Measurements from ENCODE around the gene TSPYL4. TPM values are rescaled to one million over a fixed set of nuclear protein-coding genes. Genes with fewer than 3 reads are reported as not detected.
A peak's percentile ranks its signal among the peaks of the same experiment; 100 is the strongest.
"Not testable (repeated sequence)": the region's sequence is repeated elsewhere in the genome, so short reads cannot be mapped to it uniquely, and the experiment has no call there.

TSPYL4 gene
- total RNA-seq = 13.7 TPM

DNA sequence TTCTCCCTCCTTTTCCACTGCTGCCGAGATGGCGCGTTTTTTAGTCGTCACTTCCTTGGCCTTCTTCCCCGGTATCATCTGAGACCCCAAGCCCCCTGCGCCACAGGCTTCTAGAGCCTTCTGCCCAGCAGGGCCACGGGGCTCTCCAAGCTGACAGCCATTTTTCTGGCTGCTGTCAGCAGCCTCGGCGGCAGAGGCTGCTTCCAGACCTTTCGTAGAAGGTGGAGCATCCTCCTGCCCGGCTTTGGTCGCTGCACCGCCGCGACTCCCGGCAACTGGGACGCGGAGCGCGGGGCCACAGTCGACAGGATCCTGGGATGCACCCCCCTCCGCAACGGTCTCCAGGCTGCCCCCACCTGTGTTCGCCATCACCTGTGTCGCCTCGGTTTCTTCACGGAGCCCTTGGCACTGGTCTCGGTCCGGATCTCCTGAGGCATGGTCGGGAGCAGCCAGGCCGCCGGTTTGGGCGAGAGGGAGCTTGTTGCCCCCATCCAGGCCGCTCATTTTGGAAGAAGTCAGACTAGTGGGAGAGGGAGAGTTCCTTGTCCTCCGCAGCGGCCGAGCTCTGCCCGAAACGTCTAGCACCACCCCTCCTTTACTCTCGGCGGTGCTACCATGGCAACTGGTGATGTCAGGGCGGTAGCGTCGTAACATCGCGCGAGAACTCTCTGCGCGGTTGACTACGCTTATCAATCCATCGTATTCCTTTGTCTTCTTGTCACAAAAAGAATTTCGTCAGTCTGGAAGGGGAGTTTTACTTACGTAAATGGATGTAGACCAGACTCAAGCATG, at the start of gene TSPYL4:
TSPYL4 (minus strand) TSS at position 571 of the 792 bp plus-strand sequence; CDS start at position 504, 67 bp downstream.
- DNase-seq = peak; percentile 99

DNA sequence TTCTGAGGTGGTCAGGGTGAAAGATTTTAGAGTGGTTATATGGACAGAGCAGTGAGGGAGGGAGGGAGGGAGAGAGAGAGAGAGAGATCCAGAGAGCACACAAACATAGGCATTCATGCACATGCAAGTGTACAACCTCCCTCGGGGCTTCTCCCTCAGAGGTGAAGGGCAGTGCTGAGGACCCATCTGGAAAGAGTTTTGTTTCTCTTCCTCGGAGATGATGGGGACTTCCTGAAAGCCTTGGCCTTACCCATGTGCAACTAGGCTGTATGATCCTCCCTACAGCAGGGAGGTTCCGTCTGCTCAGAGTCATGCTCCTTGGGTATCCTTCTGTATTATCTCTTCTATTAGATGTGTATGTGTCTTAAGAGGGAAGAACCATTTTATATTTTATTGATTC, 47.2 kb upstream of the TSPYL4 start:
- DNase-seq = no peak

DNA sequence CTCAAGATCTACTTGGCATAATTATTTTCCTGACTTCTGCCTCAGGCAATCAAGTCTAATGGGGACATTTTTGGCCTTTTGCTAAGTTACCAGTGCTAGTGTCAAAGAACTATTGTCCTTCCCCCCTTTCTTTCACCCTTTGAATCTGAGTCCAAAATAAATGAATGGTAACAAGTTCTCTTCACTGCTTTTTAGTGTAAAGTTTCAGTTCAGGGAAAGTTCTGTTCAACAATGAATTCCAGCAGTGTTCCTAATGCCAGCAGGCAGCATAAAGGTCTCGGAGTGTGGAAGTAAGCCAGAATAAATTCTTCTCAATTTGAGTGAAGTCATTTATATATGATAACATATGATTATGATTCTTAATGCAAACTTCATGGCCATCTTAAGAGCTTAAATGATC, 46.7 kb upstream of the TSPYL4 start:
- DNase-seq = no peak

GRCh38 chr6:116298973-116299372, 45.1 kb upstream of the TSPYL4 start:
- no peak for DNase-seq

DNA sequence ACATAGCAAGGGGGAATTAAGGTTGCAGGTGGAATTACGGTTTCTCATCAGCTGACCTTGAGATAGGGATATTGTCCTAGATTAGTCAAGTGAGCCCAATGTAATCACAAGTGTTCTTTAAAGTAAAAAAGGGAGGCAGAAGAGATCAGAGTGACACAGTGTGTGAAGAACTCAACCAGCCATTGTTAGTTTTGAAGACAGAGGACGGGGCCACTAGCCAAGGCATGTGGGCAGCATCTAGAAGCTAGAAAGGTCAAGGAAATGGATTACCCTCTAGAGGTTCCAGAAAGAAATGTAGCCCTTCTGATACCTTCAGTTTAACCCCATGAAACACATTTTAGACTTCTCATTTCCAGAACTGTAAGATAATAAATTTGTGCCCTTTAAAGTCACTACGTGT, 44.4 kb upstream of the TSPYL4 start:
- no peak for DNase-seq

GRCh38 chr6:116292553-116292952, 38.7 kb upstream of the TSPYL4 start:
- DNase-seq = no peak

DNA sequence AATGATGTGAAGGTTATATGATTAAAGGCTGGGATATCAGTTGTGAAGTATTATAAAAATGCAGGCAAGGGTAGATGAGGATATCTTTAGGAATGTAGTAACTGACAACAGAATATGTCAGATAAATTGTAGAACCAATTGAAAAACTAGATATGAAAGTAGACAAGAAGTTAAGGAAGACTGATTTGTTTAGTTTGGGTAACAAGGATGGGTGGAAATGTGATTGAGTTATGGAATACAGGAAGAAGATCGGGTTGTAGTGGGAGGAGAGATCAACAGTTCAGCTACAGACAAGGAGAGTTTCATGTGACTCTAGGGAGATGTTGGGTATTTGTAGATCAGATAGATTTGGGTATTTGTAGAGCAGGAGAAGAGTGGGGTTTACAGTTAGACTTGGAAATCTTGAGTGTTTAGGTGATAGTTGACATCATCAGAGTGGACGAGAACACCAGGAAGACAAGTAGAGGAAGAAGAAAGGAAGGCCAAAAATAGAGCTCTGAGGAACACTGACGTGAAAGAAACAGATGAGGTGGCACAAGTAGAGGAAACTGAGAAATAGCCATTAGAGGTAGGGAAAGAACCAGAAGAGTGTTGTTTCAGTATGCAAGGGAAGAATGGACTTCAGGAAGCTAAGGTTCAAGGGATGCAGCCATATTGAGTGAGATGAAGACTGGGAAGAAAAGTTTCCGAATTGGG, 38.0 kb upstream of the TSPYL4 start:
- no peak for DNase-seq

DNA sequence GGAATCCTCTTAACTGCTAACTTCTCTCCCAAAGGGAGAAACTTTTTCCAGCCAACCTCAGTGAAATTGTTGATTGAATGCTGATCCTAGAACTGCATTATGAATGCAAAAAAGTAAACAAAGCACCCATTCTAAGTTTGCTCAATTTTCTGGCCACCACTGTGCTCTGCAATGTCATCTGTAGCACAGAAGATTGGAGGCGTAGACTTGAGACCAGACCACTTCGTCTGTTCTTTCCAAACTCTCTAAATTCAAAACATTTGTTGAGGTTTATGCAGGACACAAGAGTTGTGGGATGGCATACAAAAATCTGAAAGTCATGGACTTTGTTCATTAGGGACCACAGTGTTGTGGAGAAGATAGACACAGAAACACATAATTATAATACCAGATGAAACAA, 36.9 kb upstream of the TSPYL4 start:
- DNase-seq = no peak

DNA sequence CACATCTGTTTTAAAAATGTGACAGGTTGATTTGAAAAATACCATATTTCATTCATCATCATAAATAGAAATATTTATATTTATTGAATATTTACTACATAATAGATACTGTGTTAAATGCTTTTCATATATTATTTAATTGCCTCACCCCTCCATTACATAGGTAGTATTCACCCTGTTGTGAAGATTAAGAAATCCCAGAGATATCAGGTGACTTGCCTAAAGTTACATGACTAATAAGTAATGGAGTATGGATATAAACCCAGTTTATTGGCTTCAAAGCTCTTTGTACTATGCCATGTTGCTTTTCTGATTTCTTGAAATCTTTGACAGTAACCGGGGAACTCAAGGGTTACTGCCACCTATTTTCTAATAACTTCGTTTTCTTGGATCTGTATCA, 36.0 kb upstream of the TSPYL4 start:
- DNase-seq = no peak

GRCh38 chr6:116287689-116288282, 33.9 kb upstream of the TSPYL4 start:
- peak; percentile 72 for DNase-seq

- no peak for DNase-seq
Observed at GRCh38 chr6:116286773-116287358, 33.0 kb upstream of the TSPYL4 start.

DNA sequence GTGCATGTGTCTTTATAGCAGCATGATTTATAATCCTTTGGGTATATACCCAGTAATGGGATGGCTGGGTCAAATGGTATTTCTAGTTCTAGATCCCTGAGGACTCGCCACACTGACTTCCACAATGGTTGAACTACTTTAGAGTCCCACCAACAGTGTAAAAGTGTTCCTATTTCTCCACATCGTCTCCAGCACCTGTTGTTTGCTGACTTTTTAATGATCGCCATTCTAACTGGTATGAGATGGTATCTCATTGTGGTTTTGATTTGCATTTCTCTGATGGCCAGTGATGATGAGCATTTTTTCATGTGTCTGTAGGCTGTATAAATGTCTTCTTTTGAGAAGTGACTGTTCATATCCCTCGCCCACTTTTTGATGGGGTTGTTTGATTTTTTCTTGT, 31.1 kb upstream of the TSPYL4 start:
- DNase-seq = not testable (repeated sequence)

DNA sequence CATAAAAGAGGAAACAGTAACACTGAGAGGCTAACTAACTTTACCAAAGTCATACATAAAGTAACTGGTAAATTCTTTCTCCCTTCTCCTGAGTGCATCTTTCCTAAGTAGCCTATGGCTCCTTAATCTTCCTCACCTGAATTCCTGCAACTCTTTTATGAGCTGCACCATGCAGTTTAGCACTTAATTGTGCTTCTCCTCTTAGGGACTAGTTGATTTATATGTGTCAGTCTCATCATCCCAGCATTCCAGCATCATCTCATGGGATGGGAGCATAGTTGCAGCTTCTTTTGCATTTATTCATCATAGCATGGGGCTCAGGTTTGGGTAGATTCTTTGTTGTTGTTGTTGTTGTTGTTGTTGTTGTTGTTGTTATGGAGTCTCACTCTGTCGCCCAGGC, 29.3 kb upstream of the TSPYL4 start:
- DNase-seq = no peak

DNA sequence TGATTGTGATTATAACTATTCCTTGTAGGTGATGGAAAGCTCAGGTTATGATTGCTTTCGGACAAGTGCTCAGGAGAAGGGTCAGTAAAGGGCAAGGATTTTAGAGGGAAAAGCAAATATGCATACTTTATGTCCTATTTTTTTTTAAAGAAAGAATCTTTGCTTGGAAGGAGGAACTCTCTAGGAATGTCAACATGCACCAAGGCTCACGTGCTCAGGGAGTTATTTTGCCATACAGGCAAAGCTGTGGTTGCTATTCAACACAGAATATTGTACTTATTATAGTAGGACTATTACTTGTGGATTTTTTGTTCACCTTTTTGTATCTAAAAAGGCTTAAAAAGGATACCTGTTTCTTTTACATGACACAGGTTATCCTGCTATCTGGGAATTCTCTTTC, 28.8 kb upstream of the TSPYL4 start:
- no peak for DNase-seq

DNA sequence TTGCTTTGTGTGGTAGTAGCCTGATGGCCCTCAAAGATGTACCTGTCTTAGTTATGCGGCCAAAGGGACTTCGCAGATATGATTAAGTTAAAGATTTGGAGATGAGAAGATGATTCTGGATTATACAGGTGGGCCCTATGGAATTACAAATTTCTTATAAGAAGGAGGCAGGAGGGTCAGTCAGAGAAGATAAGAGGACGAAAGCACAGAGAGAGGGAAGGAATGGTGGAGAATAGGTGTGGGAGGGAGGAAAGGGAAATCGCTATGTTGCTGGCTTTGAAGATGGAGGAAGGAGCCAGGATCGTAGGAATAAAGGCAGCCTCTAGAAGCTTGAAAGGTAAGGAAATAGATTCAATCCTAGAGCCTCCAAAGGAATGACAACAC, 27.1 kb upstream of the TSPYL4 start:
- no peak for DNase-seq

DNA sequence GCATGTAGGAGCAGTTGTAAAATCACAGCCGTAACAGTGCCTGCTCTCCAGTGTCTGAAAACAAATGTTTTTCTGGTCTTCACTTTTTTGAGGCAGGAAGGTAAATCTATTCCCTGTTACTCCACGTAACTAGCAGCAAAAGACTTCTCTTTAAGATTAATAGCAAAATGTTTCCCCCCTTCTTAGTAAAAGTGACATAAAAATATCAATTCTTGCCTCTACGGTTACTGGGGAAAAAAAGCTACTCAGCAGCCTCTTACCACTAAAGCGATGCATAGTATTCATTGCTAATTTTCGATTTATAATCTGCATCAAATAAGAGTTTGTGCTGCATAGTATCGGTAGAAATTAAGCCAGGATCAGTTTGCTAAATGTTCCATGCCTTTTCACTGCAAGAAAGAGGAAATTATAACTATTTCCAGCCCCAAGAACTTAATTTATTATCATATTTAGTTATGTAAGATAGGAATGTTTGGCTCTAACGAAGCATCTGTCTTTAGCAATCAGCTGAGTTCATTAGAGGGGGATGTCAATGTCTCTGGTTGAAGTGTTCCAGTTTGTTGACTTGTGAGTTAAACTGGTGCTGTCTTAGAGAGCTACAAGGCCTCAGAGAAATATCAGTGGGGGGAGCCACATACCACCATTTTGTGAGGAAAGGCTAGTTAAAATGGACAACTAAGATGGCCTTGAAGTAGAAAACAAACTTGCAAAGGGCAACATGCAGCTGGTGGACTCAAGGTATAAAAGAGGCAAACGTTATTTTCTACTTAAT, 26.5 kb upstream of the TSPYL4 start:
- peak; percentile 44 for DNase-seq

DNA sequence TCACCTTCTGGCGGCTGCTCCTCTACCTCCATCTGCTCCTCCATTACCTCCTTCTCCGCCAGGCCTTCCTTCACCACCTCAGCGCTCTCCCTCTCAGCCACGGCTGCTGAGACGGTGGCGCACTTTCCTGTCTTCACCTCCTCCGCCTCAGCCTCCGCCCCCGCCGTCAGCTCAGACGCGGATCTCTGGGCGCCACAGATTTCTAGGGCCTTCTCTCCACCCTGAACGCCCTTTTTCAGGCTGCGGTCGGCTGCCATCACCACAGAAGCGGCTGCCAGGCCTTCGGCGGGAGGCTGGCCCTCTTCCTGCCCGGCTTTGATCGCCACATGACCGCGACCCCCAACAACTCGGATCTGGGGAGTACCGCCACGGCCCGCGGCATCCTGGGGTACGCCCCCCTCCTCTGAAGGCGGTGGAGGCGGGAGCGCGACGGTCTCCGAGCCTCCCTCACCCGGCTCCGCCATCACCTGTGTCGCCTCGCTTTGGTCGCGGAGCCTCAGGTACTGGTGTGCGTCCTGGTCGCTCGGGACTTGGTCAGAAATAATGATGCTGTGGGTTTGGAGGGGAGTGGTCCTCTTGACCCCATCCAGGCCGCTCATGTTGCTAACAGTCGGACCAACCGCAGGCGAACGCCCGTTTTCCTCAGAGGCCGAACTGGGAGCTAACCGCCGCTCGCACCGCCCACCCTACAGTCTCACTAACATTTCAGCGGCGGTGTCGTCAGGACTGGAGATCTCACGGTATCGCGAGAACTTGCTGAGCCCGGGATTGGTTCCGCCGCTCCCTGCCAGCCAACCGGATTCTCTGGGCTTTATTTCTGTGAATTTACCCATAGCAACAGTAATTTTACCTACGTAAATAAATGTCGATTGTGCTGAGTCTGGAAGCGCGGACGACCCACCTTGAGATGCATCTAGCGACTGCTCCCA, 25.6 kb upstream of the TSPYL4 start, which contains the start of gene TSPYL1:
TSPYL1 (minus strand) TSS at position 699 of the 929 bp plus-strand sequence; CDS start at position 599, 100 bp downstream.
- peak; percentile 99 for DNase-seq

GRCh38 chr6:116278854-116279231, 25.0 kb upstream of the TSPYL4 start:
- DNase-seq = peak; percentile 76

DNA sequence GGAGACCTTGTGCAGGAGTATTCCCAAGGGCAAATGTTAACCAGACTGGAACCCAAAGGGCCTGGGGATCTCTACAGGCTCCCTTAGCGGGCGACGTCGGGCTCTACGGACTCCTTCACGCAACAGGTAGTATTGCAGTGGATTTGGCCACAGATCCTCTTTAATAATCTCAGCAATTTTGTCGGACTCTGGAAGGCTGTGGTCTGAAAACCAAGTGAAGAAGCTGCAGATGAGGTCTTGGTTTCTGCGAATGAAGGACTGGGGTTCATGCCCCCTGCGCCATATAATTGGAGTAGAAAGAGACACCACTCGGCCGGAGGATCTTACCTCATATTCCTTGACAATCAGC, 24.6 kb upstream of the TSPYL4 start:
- DNase-seq = no peak

DNA sequence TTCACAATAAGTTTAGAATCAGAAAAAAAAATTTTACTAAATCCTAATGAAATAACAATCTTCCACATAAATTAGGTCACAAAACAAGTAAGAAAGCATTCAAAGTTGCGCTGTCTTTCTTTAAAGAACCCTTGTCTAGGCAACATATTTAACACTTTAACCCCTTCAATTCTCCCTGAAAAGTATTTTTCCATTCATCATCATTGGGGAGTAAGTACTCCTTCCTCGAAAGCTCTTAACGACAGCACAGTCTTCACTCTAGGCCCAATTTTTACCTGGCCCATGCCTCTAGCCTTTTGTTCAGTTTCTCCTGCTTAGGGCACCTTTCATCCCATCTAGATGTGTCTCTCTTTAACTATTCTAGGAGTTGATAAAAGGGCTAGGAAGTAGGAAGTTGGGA, 23.2 kb upstream of the TSPYL4 start:
- no peak for DNase-seq

DNA sequence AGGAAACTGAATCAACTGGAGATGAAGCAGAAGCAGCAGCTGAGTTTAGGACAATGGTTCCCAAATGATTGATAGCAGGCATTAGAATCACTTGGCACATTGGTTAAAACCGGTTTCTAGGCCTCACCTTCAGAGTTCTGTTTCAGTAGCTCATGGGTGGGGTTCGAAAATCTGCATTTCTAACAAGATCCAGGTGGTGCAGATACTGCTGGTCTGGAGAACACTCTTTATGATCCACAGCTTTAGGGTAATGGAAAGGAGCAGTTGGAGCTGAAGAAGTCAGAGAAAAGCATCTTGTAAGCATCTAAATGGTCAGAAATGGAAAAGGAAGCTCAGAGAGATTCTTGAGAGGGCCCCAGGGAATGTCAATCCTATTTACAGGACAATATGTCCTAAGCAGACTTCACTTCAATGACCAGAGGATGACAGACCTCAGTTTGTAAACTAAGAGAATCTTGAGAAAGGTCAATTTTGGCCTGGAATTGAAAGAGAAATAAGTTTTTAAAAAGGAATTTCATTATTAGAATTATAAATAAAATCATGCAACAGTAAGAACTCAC, 17.4 kb upstream of the TSPYL4 start:
- DNase-seq = no peak

All from tongue (tissue), 2 donors.